SK-N-SH (cell line): ENCODE measurements around the gene PTPN4.

ENCODE experiments used
- CHD2 ChIP-seq: fragments of 150-350 bp; IDR thresholded peaks from 2 replicates; pipeline ENCODE4 v1.6.1; 2018; ENCODE audit warnings: low read length; ENCODE audit not compliant: partially characterized antibody
- EP300 ChIP-seq, 2 experiments: IDR thresholded peaks; 2 replicates each; pipeline versions ENCODE4 v1.4.0 to v1.6.1; 2012; ENCODE audit warnings: borderline replicate concordance in 1 of 2, low read depth in 1 of 2, low read length in 1 of 2
- EZH2phosphoT487 ChIP-seq: fragments of 200-600 bp; sonication (generic); IDR thresholded peaks from 2 replicates; pipeline ENCODE4 v1.6.1; 2017; ENCODE audit warnings: low read depth, mixed run types, mild to moderate bottlenecking, antibody characterized with exemption, moderate library complexity, borderline replicate concordance
- FOXM1 ChIP-seq: IDR thresholded peaks from 2 replicates; pipeline ENCODE4 v1.4.0; 2012; ENCODE audit warnings: low read depth, mild to moderate bottlenecking
- MXI1 ChIP-seq: IDR thresholded peaks from 2 replicates; pipeline ENCODE4 v1.6.1; 2012; ENCODE audit warnings: mild to moderate bottlenecking, low read depth, low read length, improper control_type of control experiment
- NFIC ChIP-seq: IDR thresholded peaks from 2 replicates; pipeline ENCODE4 v1.4.0; 2012; ENCODE audit warnings: borderline replicate concordance
- NRF1 ChIP-seq: IDR thresholded peaks from 2 replicates; pipeline ENCODE4 v1.6.1; 2012; ENCODE audit warnings: low read depth, mild to moderate bottlenecking, low read length
- POLR2AphosphoS5 ChIP-seq: IDR thresholded peaks from 2 replicates; pipeline ENCODE4 v1.6.1; 2012; ENCODE audit warnings: low read depth, low read length
- RCOR1 ChIP-seq: fragments of 150-350 bp; IDR thresholded peaks from 2 replicates; pipeline ENCODE4 v1.6.1; 2017; ENCODE audit warnings: antibody characterized with exemption, low read length
- TAF1 ChIP-seq: IDR thresholded peaks from 2 replicates; pipeline ENCODE4 v1.6.1; 2012; ENCODE audit warnings: low read depth, mild to moderate bottlenecking, low read length, moderate library complexity, borderline replicate concordance
- TCF12 ChIP-seq: IDR thresholded peaks from 2 replicates; pipeline ENCODE4 v1.4.0; 2012
- TF ChIP-seq, protein P1 (sequence below): IDR thresholded peaks from 2 replicates; pipeline ENCODE4 v1.4.0; 2012; ENCODE audit warnings: low read depth
- TF ChIP-seq, protein P2 (sequence below): fragments of 200-600 bp; sonication (generic); IDR thresholded peaks from 2 replicates; pipeline ENCODE4 v1.6.1; 2017; ENCODE audit warnings: antibody characterized with exemption, mild to moderate bottlenecking, moderate library complexity
- TF ChIP-seq, protein P3 (sequence below): IDR thresholded peaks from 2 replicates; pipeline ENCODE4 v1.6.1; 2012; ENCODE audit warnings: mild to moderate bottlenecking, low read depth, low read length, moderate library complexity

DNA sequence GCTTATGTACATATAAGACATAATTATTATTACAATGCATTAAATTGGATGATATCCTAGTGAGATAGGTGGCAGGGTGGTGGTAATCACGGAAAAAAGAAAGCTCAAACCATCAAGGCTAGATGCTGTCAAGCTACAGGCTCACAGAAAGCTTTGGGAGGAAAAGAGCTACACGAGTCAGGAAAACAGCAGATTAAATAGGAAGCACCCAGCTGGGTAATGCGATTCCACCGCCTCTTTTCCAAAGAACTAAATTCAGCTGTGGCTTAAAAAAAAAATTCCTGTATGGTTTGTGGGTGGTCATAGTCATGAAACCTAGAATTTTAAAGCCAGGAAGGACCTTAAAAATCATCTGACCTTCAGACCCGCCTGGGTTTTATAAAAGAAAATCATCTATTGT, 23.7 kb upstream of the PTPN4 start:
- TF ChIP-seq EZH2phosphoT487 (no peak), FOXM1 (no peak), CHD2 (no peak), NFIC (no peak), POLR2AphosphoS5 (no peak), EP300 (IDR thresholded peaks at IDR 0.05; ENCODE audit: borderline replicate concordance in 1 of 2, low read depth in 1 of 2, low read length in 1 of 2) (no peak), NRF1 (no peak), TAF1 (no peak), MXI1 (no peak), RCOR1 (no peak), TCF12 (no peak)
- TF ChIP-seq, protein P1, sequence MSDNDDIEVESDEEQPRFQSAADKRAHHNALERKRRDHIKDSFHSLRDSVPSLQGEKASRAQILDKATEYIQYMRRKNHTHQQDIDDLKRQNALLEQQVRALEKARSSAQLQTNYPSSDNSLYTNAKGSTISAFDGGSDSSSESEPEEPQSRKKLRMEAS, result no peak
- TF ChIP-seq, protein P2, sequence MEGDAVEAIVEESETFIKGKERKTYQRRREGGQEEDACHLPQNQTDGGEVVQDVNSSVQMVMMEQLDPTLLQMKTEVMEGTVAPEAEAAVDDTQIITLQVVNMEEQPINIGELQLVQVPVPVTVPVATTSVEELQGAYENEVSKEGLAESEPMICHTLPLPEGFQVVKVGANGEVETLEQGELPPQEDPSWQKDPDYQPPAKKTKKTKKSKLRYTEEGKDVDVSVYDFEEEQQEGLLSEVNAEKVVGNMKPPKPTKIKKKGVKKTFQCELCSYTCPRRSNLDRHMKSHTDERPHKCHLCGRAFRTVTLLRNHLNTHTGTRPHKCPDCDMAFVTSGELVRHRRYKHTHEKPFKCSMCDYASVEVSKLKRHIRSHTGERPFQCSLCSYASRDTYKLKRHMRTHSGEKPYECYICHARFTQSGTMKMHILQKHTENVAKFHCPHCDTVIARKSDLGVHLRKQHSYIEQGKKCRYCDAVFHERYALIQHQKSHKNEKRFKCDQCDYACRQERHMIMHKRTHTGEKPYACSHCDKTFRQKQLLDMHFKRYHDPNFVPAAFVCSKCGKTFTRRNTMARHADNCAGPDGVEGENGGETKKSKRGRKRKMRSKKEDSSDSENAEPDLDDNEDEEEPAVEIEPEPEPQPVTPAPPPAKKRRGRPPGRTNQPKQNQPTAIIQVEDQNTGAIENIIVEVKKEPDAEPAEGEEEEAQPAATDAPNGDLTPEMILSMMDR, result no peak
- TF ChIP-seq, protein P3, sequence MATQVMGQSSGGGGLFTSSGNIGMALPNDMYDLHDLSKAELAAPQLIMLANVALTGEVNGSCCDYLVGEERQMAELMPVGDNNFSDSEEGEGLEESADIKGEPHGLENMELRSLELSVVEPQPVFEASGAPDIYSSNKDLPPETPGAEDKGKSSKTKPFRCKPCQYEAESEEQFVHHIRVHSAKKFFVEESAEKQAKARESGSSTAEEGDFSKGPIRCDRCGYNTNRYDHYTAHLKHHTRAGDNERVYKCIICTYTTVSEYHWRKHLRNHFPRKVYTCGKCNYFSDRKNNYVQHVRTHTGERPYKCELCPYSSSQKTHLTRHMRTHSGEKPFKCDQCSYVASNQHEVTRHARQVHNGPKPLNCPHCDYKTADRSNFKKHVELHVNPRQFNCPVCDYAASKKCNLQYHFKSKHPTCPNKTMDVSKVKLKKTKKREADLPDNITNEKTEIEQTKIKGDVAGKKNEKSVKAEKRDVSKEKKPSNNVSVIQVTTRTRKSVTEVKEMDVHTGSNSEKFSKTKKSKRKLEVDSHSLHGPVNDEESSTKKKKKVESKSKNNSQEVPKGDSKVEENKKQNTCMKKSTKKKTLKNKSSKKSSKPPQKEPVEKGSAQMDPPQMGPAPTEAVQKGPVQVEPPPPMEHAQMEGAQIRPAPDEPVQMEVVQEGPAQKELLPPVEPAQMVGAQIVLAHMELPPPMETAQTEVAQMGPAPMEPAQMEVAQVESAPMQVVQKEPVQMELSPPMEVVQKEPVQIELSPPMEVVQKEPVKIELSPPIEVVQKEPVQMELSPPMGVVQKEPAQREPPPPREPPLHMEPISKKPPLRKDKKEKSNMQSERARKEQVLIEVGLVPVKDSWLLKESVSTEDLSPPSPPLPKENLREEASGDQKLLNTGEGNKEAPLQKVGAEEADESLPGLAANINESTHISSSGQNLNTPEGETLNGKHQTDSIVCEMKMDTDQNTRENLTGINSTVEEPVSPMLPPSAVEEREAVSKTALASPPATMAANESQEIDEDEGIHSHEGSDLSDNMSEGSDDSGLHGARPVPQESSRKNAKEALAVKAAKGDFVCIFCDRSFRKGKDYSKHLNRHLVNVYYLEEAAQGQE, result no peak
